Heart left ventricle (tissue), 16 donors: Measurements from ENCODE around the gene CNGA3. TPM values are rescaled to one million over a fixed set of nuclear protein-coding genes. Genes with fewer than 3 reads are reported as not detected.
A peak's percentile ranks its signal among the peaks of the same experiment; 100 is the strongest.

Experiments
- ATAC-seq, 4 donors: fragments of 200-7000 bp; cut with Tn5 transposase; one replicate each; pipeline ENCODE4 v1.9.1; 2020 to 2022; ENCODE audit warnings: moderate library complexity in 4 of 4, mild to moderate bottlenecking in 3 of 4, moderate number of reproducible peaks in 1 of 4
- DNase-seq, 5 donors: peaks; one replicate each; pipeline ENCODE4 v3.0.0-alpha.2; 2020
- H3K27ac ChIP-seq, 12 donors: fragments of 200-600 bp; sonication (generic) in 4 of 12; one replicate each; pipeline versions ENCODE4 v1.5.0 to v1.8.0; 2016 to 2022; ENCODE audit warnings: mild to moderate bottlenecking in 2 of 12
- H3K27me3 ChIP-seq, 9 donors: fragments of 200-600 bp; sonication (generic) in 2 of 9; one replicate each; pipeline versions ENCODE4 v1.5.1 to v1.8.0; 2016 to 2022; ENCODE audit warnings: mild to moderate bottlenecking in 3 of 9
- H3K36me3 ChIP-seq, 9 donors: fragments of 200-600 bp; sonication (generic) in 2 of 9; one replicate each; pipeline versions ENCODE4 v1.5.0 to v1.8.0; 2018 to 2022; ENCODE audit warnings: mild to moderate bottlenecking in 2 of 9
- H3K4me1 ChIP-seq, 12 donors: fragments of 200-600 bp; sonication (generic) in 4 of 12; one replicate each; pipeline versions ENCODE4 v1.5.0 to v1.8.0; 2016 to 2022; ENCODE audit warnings: mild to moderate bottlenecking in 3 of 12
- H3K4me3 ChIP-seq, 12 donors: fragments of 200-600 bp; sonication (generic) in 4 of 12; one replicate each; pipeline versions ENCODE4 v1.5.0 to v1.8.0; 2017 to 2022; ENCODE audit warnings: mild to moderate bottlenecking in 9 of 12, moderate library complexity in 4 of 12
- H3K9me3 ChIP-seq, 12 donors: fragments of 200-600 bp; sonication (generic) in 4 of 12; one replicate each; pipeline versions ENCODE4 v1.5.0 to v1.8.0; 2016 to 2022; ENCODE audit warnings: mild to moderate bottlenecking in 1 of 12
- POLR2A ChIP-seq, 2 donors: fragments of 450-650 bp; IDR thresholded peaks; one replicate each; pipeline ENCODE4 v1.6.1; 2017; ENCODE audit warnings: antibody characterized with exemption in 2 of 2, mild to moderate bottlenecking in 2 of 2, moderate library complexity in 2 of 2
- WGBS, 4 donors: extraction: QIAGEN DNeasy Blood & Tissue Kit in 2 of 4; methylation state at CpG; one replicate each; pipeline versions ENCODE4 v1.1.5 to v1.1.7; 2013 to 2018; 5-methylcytosine and 5-hydroxymethylcytosine counted together
- intact Hi-C, 10 donors: fragments of 100-400 bp; cut with DNase I; formaldehyde crosslinking; loops; one replicate each; pipeline versions ENCODE4 v1.11.1 to v1.14.2; 2022
- polyA plus RNA-seq, 2 donors: library from polyadenylated mRNA; stranded (reverse); fragments of 200-250 nt; gene quantifications; one replicate each; pipeline ENCODE4 v1.2.3, GENCODE V29; 2013
- total RNA-seq, 9 donors: library from RNA; depleted of rRNA in 2 of 9; stranded (reverse); fragments of >200 nt in 2 of 9; fragmentation: NEBNext Ultra II Directional in 3 of 9; extraction: Animal tissue kit (Norgen Biotek cat#: 25700) in 3 of 9; gene quantifications; one replicate each; pipeline versions ENCODE4 v1.1.0 to v1.2.4, GENCODE V29; 2016 to 2023
- TF ChIP-seq, protein P1 (sequence below), 12 donors: fragments of 200-600 bp; sonication (generic) in 4 of 12; IDR thresholded peaks; one replicate each; pipeline versions ENCODE4 v1.5.0 to v1.8.0; 2018 to 2022; ENCODE audit warnings: antibody characterized with exemption in 12 of 12, mild to moderate bottlenecking in 5 of 12
- donor health status: ischemic (EF 13 %, LVEDD 7.1; RV severe dilation, severe dysfunction).
- donor health status: healthy with polysubstance abuse.
- donor health status: DM: no; HTN: yes; CAD: no.
- donor health status: DM: no; HTN: no; CAD: no.
- donor health status: ischemic (EF 25% LVEDD 6.9; RV normal size, moderate dysfunction).
- donor health status: ischemic (EF 25% LVEDD 5.7; RV mildly dilated, moderate dysfunction).
- donor health status: healthy.
- donor health status: DM: yes; HTN: yes; CAD: no.
- donor health status: ischemic (EF 35%, LVEDD 5.7; RV mildly dilated, moderate dysfunction).
- donor health status: nonischemic (EF 11% LVEDD 7.7; RV severe dilation, severe dysfunction).
- donor health status: DM: yes; HTN: yes; CAD: no.
- donor health status: PGD.
- donor health status: ischemic (EF 29% LVEDD 5.4; RV normal size, mild dysfunction).
- donor health status: nonischemic (EF 23%, LVEDD 6.1; RV moderate dilation, normal function).

The CNGA3 gene
- total and polyA plus RNA-seq, 11 donors, result 0.43 TPM; not detected in 10

- TF ChIP-seq, protein P1, sequence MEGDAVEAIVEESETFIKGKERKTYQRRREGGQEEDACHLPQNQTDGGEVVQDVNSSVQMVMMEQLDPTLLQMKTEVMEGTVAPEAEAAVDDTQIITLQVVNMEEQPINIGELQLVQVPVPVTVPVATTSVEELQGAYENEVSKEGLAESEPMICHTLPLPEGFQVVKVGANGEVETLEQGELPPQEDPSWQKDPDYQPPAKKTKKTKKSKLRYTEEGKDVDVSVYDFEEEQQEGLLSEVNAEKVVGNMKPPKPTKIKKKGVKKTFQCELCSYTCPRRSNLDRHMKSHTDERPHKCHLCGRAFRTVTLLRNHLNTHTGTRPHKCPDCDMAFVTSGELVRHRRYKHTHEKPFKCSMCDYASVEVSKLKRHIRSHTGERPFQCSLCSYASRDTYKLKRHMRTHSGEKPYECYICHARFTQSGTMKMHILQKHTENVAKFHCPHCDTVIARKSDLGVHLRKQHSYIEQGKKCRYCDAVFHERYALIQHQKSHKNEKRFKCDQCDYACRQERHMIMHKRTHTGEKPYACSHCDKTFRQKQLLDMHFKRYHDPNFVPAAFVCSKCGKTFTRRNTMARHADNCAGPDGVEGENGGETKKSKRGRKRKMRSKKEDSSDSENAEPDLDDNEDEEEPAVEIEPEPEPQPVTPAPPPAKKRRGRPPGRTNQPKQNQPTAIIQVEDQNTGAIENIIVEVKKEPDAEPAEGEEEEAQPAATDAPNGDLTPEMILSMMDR (IDR thresholded peaks at IDR 0.05), result no peak
- TF ChIP-seq POLR2A (IDR thresholded peaks at IDR 0.05), result no peak
- H3K27ac ChIP-seq, result no peak overlapping the region
- intact Hi-C loops, result no loop called here
- whole genome bisulfite sequencing, 4 donors, result 72 to 80% (median 78%) methylated on average over 3 of the region's 3 CpGs
- no peak overlapping the region for H3K4me3 ChIP-seq
- no peaks in the 10 kb centered on the region for H3K4me1 ChIP-seq
- no peaks in the 10 kb centered on the region for H3K9me3 ChIP-seq
- no peaks in the 10 kb centered on the region for H3K36me3 ChIP-seq
- ATAC-seq (no peak), DNase-seq (no peak)
- peaks cover 0 to 29% (median 6%) of the 10 kb centered on the region in 9 donors for H3K27me3 ChIP-seq
Observed at GRCh38 chr2:98311090-98311489, 35.2 kb upstream of the CNGA3 start.

GRCh38 chr2:98311771-98312545, 34.3 kb upstream of the CNGA3 start:
- H3K27ac ChIP-seq, result no peak overlapping the region
- no peaks in the 10 kb centered on the region for H3K36me3 ChIP-seq
- no peak for ATAC-seq
- DNase-seq, result no peak
- no peak overlapping the region for H3K4me3 ChIP-seq
- H3K27me3 ChIP-seq, result peaks cover 0 to 24% (median 6%) of the 10 kb centered on the region in 9 donors
- H3K9me3 ChIP-seq, result no peaks in the 10 kb centered on the region
- WGBS, 4 donors, result 72 to 87% (median 78%) methylated on average over 33 of the region's 33 CpGs
- intact Hi-C loops, result no loop called here
- TF ChIP-seq, protein P1 (IDR thresholded peaks at IDR 0.05), result peak in 1 of 12 donors; percentile 9
- TF ChIP-seq POLR2A (IDR thresholded peaks at IDR 0.05), result no peak
- no peaks in the 10 kb centered on the region for H3K4me1 ChIP-seq

- WGBS, 4 donors, result 58 to 64% (median 59%) methylated on average over 8 of the region's 8 CpGs
- no peak for DNase-seq
- no peak for TF ChIP-seq POLR2A (IDR thresholded peaks at IDR 0.05)
- TF ChIP-seq, protein P1 (IDR thresholded peaks at IDR 0.05), result no peak
- no peak overlapping the region for H3K4me3 ChIP-seq
- ATAC-seq, result peak in 1 of 4 donors; percentile 61
- peaks cover 0 to 13% (median 4%) of the 10 kb centered on the region in 9 donors for H3K27me3 ChIP-seq
- intact Hi-C loops, result no loop called here
- H3K9me3 ChIP-seq, result peaks cover 0 to 3% (median 0%) of the 10 kb centered on the region in 12 donors
- H3K4me1 ChIP-seq, result no peaks in the 10 kb centered on the region
- H3K36me3 ChIP-seq, result no peaks in the 10 kb centered on the region
- no peak overlapping the region for H3K27ac ChIP-seq
Observed at GRCh38 chr2:98313492-98314250, 32.6 kb upstream of the CNGA3 start.

DNA sequence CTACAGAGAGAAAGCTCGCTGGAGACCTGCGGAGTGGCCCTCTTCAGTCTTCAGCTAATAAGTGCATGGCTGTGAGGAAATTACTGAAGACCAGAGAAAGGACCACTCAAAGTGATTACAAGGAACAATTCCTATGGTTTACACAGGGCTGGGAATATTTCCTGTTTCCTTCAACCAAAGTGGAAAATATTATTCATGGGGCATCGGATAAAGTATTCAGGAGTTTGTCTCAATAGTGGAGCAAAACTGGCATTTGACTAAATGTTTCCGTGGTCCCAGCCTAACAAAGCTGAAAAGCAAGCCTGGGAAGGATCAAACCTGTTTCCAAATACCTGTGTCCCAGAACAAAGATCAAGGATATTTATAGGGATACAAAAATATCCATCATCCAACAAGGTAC, 32.0 kb upstream of the CNGA3 start:
- TF ChIP-seq, protein P1 (IDR thresholded peaks at IDR 0.05), result no peak
- TF ChIP-seq POLR2A (IDR thresholded peaks at IDR 0.05), result no peak
- no peak overlapping the region for H3K4me3 ChIP-seq
- H3K27ac ChIP-seq, result no peak overlapping the region
- no peaks in the 10 kb centered on the region for H3K36me3 ChIP-seq
- WGBS, 4 donors, result 56 to 73% (median 63%) methylated on average over 4 of the region's 4 CpGs
- peaks cover 0 to 7% (median 0%) of the 10 kb centered on the region in 12 donors for H3K9me3 ChIP-seq
- peaks cover 0 to 11% (median 3%) of the 10 kb centered on the region in 9 donors for H3K27me3 ChIP-seq
- intact Hi-C loops, result no loop called here
- ATAC-seq, result no peak
- no peaks in the 10 kb centered on the region for H3K4me1 ChIP-seq
- DNase-seq, result no peak
